Measurements from ENCODE around the gene EYS. TPM values are rescaled to one million over a fixed set of nuclear protein-coding genes. Genes with fewer than 3 reads are reported as not detected.

Gene EYS
- polyA plus RNA-seq, 1 of the 3 experiments (the other 2 are of a cell fraction): 0.05 TPM

DNA sequence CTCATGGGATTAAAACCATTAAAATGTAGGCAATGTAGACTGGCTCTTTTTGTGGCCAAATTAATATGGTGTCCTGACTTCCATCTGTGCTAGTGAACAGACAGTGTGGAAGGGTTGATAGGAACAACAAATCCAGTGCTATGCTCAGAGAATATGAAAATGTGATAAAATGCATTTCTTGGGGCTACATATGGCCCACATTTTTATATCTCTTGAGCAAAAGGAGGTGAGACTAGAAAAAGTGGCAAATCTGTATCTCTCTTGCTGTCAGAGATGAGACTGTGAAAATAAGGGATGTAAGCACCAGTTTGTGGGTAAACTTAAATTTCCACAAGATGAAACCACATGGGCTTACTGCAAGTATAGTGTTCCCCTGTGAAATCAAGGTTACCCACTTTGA lies 1909.3 kb downstream of the EYS start:
- H3K4me2 ChIP-seq: no peak overlapping the region
- peaks cover under 1% of the 10 kb centered on the region in 2 experiments; a peak in 2 of 4 replicates for H3K4me1 ChIP-seq (ENCODE audit: control insufficient read depth in 1 of 2, insufficient read depth in 2 of 2, low read depth in 1 of 2, low read length in 1 of 2)
- DNase-seq: no peak
- TF ChIP-seq TEAD4 (IDR thresholded peaks at IDR 0.05; ENCODE audit: borderline replicate concordance, insufficient read depth): no peak
- TF ChIP-seq CHD2 (IDR thresholded peaks at IDR 0.05; ENCODE audit: low read length, partially characterized antibody): no peak
- no peak for TF ChIP-seq EP300 (IDR thresholded peaks at IDR 0.05; ENCODE audit: borderline replicate concordance in 1 of 2, low read depth in 1 of 2, low read length in 1 of 2)
- no peak for TF ChIP-seq NFIC (IDR thresholded peaks at IDR 0.05; ENCODE audit: borderline replicate concordance)
- TF ChIP-seq, protein P1, sequence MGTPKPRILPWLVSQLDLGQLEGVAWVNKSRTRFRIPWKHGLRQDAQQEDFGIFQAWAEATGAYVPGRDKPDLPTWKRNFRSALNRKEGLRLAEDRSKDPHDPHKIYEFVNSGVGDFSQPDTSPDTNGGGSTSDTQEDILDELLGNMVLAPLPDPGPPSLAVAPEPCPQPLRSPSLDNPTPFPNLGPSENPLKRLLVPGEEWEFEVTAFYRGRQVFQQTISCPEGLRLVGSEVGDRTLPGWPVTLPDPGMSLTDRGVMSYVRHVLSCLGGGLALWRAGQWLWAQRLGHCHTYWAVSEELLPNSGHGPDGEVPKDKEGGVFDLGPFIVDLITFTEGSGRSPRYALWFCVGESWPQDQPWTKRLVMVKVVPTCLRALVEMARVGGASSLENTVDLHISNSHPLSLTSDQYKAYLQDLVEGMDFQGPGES (IDR thresholded peaks at IDR 0.05; ENCODE audit: low read depth, low read length): no peak
- TF ChIP-seq, protein P2, sequence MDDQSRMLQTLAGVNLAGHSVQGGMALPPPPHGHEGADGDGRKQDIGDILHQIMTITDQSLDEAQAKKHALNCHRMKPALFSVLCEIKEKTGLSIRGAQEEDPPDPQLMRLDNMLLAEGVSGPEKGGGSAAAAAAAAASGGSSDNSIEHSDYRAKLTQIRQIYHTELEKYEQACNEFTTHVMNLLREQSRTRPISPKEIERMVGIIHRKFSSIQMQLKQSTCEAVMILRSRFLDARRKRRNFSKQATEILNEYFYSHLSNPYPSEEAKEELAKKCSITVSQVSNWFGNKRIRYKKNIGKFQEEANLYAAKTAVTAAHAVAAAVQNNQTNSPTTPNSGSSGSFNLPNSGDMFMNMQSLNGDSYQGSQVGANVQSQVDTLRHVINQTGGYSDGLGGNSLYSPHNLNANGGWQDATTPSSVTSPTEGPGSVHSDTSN (IDR thresholded peaks at IDR 0.05): no peak
- H2AFZ ChIP-seq (ENCODE audit: low read depth): no peak overlapping the region
- ChIA-PET CTCF (interaction anchor here (1.1 kb wide), 1 partner anchor 16 kb away, joined by 3 read pairs; no protein-coding TSS in a partner anchor), POLR2A (no interaction called here)
- H4K20me1 ChIP-seq (ENCODE audit: insufficient read depth): no peaks in the 10 kb centered on the region
- H3K9ac ChIP-seq: no peak overlapping the region
- H3K9me3 ChIP-seq: no peaks in the 10 kb centered on the region
- H3F3A ChIP-seq (replicated peaks; ENCODE audit: insufficient read depth): no peaks in the 10 kb centered on the region
- H3K27me3 ChIP-seq (ENCODE audit: insufficient read depth): no peaks in the 10 kb centered on the region
- H3K9me2 ChIP-seq: no peaks in the 10 kb centered on the region
- H3K4me3 ChIP-seq (ENCODE audit: low read depth in 2 of 2, low read length in 1 of 2): no peak overlapping the region
- H3K36me3 ChIP-seq (replicated peaks in 1 of 2; ENCODE audit: control insufficient read depth in 1 of 2, insufficient read depth in 2 of 2, low read length in 1 of 2): no peaks in the 10 kb centered on the region
- H3K79me2 ChIP-seq (ENCODE audit: insufficient read depth): no peaks in the 10 kb centered on the region
- H3K27ac ChIP-seq (ENCODE audit: low read depth in 2 of 2, low read length in 1 of 2): no peak overlapping the region

DNA sequence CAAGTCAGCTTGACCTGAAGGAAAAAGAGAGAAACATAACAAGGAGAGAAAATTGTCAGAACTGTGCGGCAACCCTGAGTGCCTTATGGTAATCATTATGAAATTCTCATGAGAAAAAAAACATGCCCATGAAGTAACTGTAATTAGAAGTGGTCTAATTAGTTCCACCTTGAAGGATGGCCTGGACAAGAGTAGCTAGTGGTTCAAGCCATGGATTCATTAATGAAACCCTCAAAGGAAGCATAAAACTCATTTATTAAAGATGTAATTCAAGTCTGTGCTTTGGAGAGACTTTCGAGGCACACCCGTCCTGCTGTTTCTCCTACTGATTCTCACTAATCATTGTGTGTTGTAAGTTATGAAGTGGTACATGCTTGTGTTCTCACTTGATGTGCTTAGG lies 1911.2 kb downstream of the EYS start:
- DNase-seq: no peak
- ChIA-PET POLR2A (no interaction called here), CTCF (no interaction called here)

More for the DNA sequence above, 1911.2 kb downstream of the EYS start:
- Histone ChIP-seq H3K36me3 (replicated peaks in 1 of 2; ENCODE audit: control insufficient read depth in 1 of 2, insufficient read depth in 2 of 2, low read length in 1 of 2) (no peaks in the 10 kb centered on the region), H3K27ac (ENCODE audit: low read depth in 2 of 2, low read length in 1 of 2) (no peak overlapping the region), H3F3A (replicated peaks; ENCODE audit: insufficient read depth) (no peaks in the 10 kb centered on the region), H3K9ac (no peak overlapping the region), H2AFZ (ENCODE audit: low read depth) (no peak overlapping the region), H4K20me1 (ENCODE audit: insufficient read depth) (no peaks in the 10 kb centered on the region), H3K79me2 (ENCODE audit: insufficient read depth) (no peaks in the 10 kb centered on the region), H3K27me3 (ENCODE audit: insufficient read depth) (no peaks in the 10 kb centered on the region), H3K9me2 (no peaks in the 10 kb centered on the region), H3K9me3 (no peaks in the 10 kb centered on the region), H3K4me2 (no peak overlapping the region), H3K4me1 (ENCODE audit: control insufficient read depth in 1 of 2, insufficient read depth in 2 of 2, low read depth in 1 of 2, low read length in 1 of 2) (no peaks in the 10 kb centered on the region; a peak in 1 of 4 replicates), H3K4me3 (ENCODE audit: low read depth in 2 of 2, low read length in 1 of 2) (no peak overlapping the region)
- TF ChIP-seq TAF1 (IDR thresholded peaks at IDR 0.05; ENCODE audit: borderline replicate concordance, low read depth, low read length) (no peak), TEAD4 (IDR thresholded peaks at IDR 0.05; ENCODE audit: borderline replicate concordance, insufficient read depth) (no peak), ELF1 (IDR thresholded peaks at IDR 0.05) (no peak), YY1 (IDR thresholded peaks at IDR 0.05; ENCODE audit: low read depth) (no peak), NRF1 (IDR thresholded peaks at IDR 0.05; ENCODE audit: low read depth, low read length) (no peak), EP300 (IDR thresholded peaks at IDR 0.05; ENCODE audit: borderline replicate concordance in 1 of 2, low read depth in 1 of 2, low read length in 1 of 2) (no peak), RAD21 (IDR thresholded peaks at IDR 0.05; ENCODE audit: low read length) (no peak)
- TF ChIP-seq, protein P2 (IDR thresholded peaks at IDR 0.05): no peak
- TF ChIP-seq, protein P3, sequence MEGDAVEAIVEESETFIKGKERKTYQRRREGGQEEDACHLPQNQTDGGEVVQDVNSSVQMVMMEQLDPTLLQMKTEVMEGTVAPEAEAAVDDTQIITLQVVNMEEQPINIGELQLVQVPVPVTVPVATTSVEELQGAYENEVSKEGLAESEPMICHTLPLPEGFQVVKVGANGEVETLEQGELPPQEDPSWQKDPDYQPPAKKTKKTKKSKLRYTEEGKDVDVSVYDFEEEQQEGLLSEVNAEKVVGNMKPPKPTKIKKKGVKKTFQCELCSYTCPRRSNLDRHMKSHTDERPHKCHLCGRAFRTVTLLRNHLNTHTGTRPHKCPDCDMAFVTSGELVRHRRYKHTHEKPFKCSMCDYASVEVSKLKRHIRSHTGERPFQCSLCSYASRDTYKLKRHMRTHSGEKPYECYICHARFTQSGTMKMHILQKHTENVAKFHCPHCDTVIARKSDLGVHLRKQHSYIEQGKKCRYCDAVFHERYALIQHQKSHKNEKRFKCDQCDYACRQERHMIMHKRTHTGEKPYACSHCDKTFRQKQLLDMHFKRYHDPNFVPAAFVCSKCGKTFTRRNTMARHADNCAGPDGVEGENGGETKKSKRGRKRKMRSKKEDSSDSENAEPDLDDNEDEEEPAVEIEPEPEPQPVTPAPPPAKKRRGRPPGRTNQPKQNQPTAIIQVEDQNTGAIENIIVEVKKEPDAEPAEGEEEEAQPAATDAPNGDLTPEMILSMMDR (IDR thresholded peaks at IDR 0.05): no peak
- TF ChIP-seq, protein P4, sequence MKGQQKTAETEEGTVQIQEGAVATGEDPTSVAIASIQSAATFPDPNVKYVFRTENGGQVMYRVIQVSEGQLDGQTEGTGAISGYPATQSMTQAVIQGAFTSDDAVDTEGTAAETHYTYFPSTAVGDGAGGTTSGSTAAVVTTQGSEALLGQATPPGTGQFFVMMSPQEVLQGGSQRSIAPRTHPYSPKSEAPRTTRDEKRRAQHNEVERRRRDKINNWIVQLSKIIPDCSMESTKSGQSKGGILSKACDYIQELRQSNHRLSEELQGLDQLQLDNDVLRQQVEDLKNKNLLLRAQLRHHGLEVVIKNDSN (IDR thresholded peaks at IDR 0.05; ENCODE audit: borderline replicate concordance, low read depth): no peak
- TF ChIP-seq, protein P5, sequence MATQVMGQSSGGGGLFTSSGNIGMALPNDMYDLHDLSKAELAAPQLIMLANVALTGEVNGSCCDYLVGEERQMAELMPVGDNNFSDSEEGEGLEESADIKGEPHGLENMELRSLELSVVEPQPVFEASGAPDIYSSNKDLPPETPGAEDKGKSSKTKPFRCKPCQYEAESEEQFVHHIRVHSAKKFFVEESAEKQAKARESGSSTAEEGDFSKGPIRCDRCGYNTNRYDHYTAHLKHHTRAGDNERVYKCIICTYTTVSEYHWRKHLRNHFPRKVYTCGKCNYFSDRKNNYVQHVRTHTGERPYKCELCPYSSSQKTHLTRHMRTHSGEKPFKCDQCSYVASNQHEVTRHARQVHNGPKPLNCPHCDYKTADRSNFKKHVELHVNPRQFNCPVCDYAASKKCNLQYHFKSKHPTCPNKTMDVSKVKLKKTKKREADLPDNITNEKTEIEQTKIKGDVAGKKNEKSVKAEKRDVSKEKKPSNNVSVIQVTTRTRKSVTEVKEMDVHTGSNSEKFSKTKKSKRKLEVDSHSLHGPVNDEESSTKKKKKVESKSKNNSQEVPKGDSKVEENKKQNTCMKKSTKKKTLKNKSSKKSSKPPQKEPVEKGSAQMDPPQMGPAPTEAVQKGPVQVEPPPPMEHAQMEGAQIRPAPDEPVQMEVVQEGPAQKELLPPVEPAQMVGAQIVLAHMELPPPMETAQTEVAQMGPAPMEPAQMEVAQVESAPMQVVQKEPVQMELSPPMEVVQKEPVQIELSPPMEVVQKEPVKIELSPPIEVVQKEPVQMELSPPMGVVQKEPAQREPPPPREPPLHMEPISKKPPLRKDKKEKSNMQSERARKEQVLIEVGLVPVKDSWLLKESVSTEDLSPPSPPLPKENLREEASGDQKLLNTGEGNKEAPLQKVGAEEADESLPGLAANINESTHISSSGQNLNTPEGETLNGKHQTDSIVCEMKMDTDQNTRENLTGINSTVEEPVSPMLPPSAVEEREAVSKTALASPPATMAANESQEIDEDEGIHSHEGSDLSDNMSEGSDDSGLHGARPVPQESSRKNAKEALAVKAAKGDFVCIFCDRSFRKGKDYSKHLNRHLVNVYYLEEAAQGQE (IDR thresholded peaks at IDR 0.05; ENCODE audit: low read depth, low read length): no peak
- 94% methylated on average over 3 of the region's 3 CpGs for WGBS (ENCODE audit: low lambda C conversion rate)

Data from SK-N-SH (cell line).